CD14-positive monocyte (primary cell): Measurements from ENCODE around the gene KIAA0930. TPM values are rescaled to one million over a fixed set of nuclear protein-coding genes. Genes with fewer than 3 reads are reported as not detected.
A peak's percentile ranks its signal among the peaks of the same experiment; 100 is the strongest.

Experiments used
- DNase-seq, 3 donors: peaks; one replicate each; pipeline ENCODE4 v3.0.0-alpha.2; 2011 to 2022
- H2AFZ ChIP-seq: 2 replicates; pipeline ENCODE4 v1.6.0; 2012; ENCODE audit warnings: mild to moderate bottlenecking, low read depth, low read length, inconsistent platforms; ENCODE audit not compliant: insufficient read depth, poor library complexity, severe bottlenecking
- H3K27ac ChIP-seq, 2 donors: 1 replicate in 1 of 2; 2 replicates in 1 of 2; pipeline ENCODE4 v1.5.1; 2012 to 2013; ENCODE audit warnings: low read length in 2 of 2, control low read depth in 1 of 2, inconsistent platforms in 1 of 2, low read depth in 1 of 2, mild to moderate bottlenecking in 1 of 2
- H3K27me3 ChIP-seq, 2 donors: one replicate each; pipeline versions ENCODE4 v1.6.0 to v1.6.1; 2011 to 2013; ENCODE audit warnings: low read length in 2 of 2; ENCODE audit not compliant: control insufficient read depth in 2 of 2, insufficient read depth in 2 of 2
- H3K36me3 ChIP-seq, 2 donors: replicated peaks in 1 of 2; 1 replicate in 1 of 2; 2 replicates in 1 of 2; pipeline versions ENCODE4 v1.5.1 to v1.6.1; 2012 to 2013; ENCODE audit warnings: low read length in 2 of 2, control low read depth in 1 of 2, inconsistent platforms in 1 of 2, mild to moderate bottlenecking in 1 of 2; ENCODE audit not compliant: insufficient read depth in 2 of 2, control insufficient read depth in 1 of 2
- H3K4me1 ChIP-seq, 2 donors: 1 replicate in 1 of 2; 2 replicates in 1 of 2; pipeline versions ENCODE4 v1.5.1 to v1.6.1; 2012 to 2013; ENCODE audit warnings: low read length in 2 of 2, control low read depth in 1 of 2, inconsistent platforms in 1 of 2, mild to moderate bottlenecking in 1 of 2, moderate library complexity in 1 of 2; ENCODE audit not compliant: insufficient read depth in 2 of 2, control insufficient read depth in 1 of 2
- H3K4me2 ChIP-seq: replicated peaks from 2 replicates; pipeline ENCODE3; 2012; ENCODE audit warnings: low read length, moderate library complexity, mild to moderate bottlenecking; ENCODE audit not compliant: poor library complexity, severe bottlenecking; ENCODE audit errors: extremely low read depth
- H3K4me3 ChIP-seq, 3 experiments: fragments of 200-600 bp in 1 of 3; sonication (generic) in 1 of 3; replicated peaks in 1 of 3; 1 replicate in 2 of 3; 2 replicates in 1 of 3; pipeline ENCODE4 v1.5.1; 2011 to 2013; ENCODE audit warnings: low read length in 3 of 3, mild to moderate bottlenecking in 3 of 3, control low read depth in 2 of 3, low read depth in 2 of 3, inconsistent platforms in 1 of 3, moderate library complexity in 1 of 3
- H3K79me2 ChIP-seq: 2 replicates; pipeline ENCODE4 v1.6.0; 2012; ENCODE audit warnings: mild to moderate bottlenecking, control low read depth, inconsistent platforms, low read length, moderate library complexity; ENCODE audit not compliant: insufficient read depth
- H3K9ac ChIP-seq: 2 replicates; pipeline ENCODE4 v1.6.0; 2017; ENCODE audit warnings: low read length, mild to moderate bottlenecking; ENCODE audit not compliant: insufficient read depth, poor library complexity, severe bottlenecking
- H3K9me3 ChIP-seq, 2 donors: replicated peaks in 1 of 2; 1 replicate in 1 of 2; 2 replicates in 1 of 2; pipeline versions ENCODE4 v1.5.1 to v1.6.1; 2012 to 2013; ENCODE audit warnings: low read length in 2 of 2, control low read depth in 1 of 2; ENCODE audit not compliant: control insufficient read depth in 1 of 2, insufficient read depth in 1 of 2
- H4K20me1 ChIP-seq: 2 replicates; pipeline ENCODE4 v1.6.0; 2012; ENCODE audit warnings: mild to moderate bottlenecking, low read length, control low read depth, moderate library complexity; ENCODE audit not compliant: insufficient read depth
- H3K27ac Mint-ChIP-seq, 7 donors: one replicate each; pipeline ENCODE4 v1.8.0; 2020; ENCODE audit warnings: mild to moderate bottlenecking in 7 of 7, mixed read lengths in 7 of 7, moderate library complexity in 6 of 7, inconsistent platforms in 2 of 7
- H3K27me3 Mint-ChIP-seq, 3 donors: one replicate each; pipeline ENCODE4 v1.8.0; 2021 to 2022; ENCODE audit warnings: low read depth in 3 of 3, mild to moderate bottlenecking in 3 of 3, mixed read lengths in 3 of 3, moderate library complexity in 3 of 3, inconsistent platforms in 1 of 3
- H3K36me3 Mint-ChIP-seq, 2 donors: one replicate each; pipeline ENCODE4 v1.8.0; 2020; ENCODE audit warnings: mixed read lengths in 2 of 2, inconsistent platforms in 1 of 2, mild to moderate bottlenecking in 1 of 2
- H3K4me1 Mint-ChIP-seq: one replicate; pipeline ENCODE4 v1.8.0; 2020; ENCODE audit warnings: mild to moderate bottlenecking, mixed read lengths
- H3K4me3 Mint-ChIP-seq, 2 donors: one replicate each; pipeline ENCODE4 v1.8.0; 2020; ENCODE audit warnings: mild to moderate bottlenecking in 2 of 2, mixed read lengths in 2 of 2, moderate library complexity in 1 of 2
- H3K9me3 Mint-ChIP-seq, 7 donors: one replicate each; pipeline ENCODE4 v1.8.0; 2020 to 2022; ENCODE audit warnings: mixed read lengths in 7 of 7, mild to moderate bottlenecking in 6 of 7, moderate library complexity in 6 of 7, inconsistent platforms in 2 of 7
- CTCF ChIP-seq: fragments of 200-600 bp; IDR thresholded peaks from one replicate; pipeline ENCODE4 v1.8.0; 2022; ENCODE audit warnings: antibody characterized with exemption, mild to moderate bottlenecking
- WGBS: methylation state at CpG from one replicate; pipeline ENCODE4 v1.1.5; 2013; ENCODE audit warnings: missing lambda C conversion rate; ENCODE audit not compliant: insufficient coverage; 5-methylcytosine and 5-hydroxymethylcytosine counted together
- intact Hi-C, 2 donors: fragments of 100-400 bp; cut with micrococcal nuclease; formaldehyde crosslinking; loops; one replicate each; pipeline versions ENCODE4 v1.15.0 to v1.15.1; 2023
- polyA plus RNA-seq, 3 donors: library from polyadenylated mRNA; depleted of rRNA in 1 of 3; unstranded in 2 of 3; stranded (reverse) in 1 of 3; fragments of 300-500 nt in 2 of 3; fragments of >200 nt in 1 of 3; fragmentation: Illumina TruSeq in 2 of 3; gene quantifications; 1 replicate in 2 of 3; 2 replicates in 1 of 3; pipeline ENCODE4 v1.2.3, GENCODE V29; 2012 to 2021

The KIAA0930 gene
- polyA plus RNA-seq, 3 donors = 14.0 to 89.1 (median 15.6) TPM

DNA sequence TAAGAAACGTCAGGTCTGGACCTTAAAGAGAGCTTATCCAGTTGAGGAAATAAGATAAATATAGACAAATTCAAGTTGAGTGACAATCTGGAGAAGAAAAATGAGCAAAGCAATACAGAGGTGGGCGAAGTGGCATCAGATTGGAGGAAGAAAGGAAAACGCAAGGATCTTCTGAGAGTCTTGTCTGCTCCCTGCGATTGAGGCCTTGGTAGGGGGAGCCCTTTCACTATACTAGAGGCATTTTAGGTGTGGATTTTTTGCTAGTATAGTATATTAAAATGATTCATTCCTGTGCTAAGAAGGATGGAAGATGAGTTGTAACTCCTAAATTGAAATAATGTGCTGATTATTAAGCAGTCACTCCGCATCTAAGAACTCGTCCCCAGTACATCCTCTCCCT, 68.9 kb downstream of the KIAA0930 start:
- peaks cover 16 to 28% of the 10 kb centered on the region in 2 donors for H3K4me1 ChIP-seq
- peaks cover 0 to 2% (median 0%) of the 10 kb centered on the region in 3 donors for H3K27me3 Mint-ChIP-seq
- peaks cover 90% of the 10 kb centered on the region for H4K20me1 ChIP-seq
- H3K4me3 ChIP-seq = no peak overlapping the region
- peaks cover 100% of the 10 kb centered on the region for H3K79me2 ChIP-seq
- H3K27ac ChIP-seq = peak overlapping the region in 1 of 2 donors; percentile 41
- H3K4me2 ChIP-seq = no peak overlapping the region
- no peak overlapping the region for H2AFZ ChIP-seq
- peak overlapping the region in 2 of 7 donors; percentile 45 to 67 for H3K27ac Mint-ChIP-seq
- peaks cover 88% of the 10 kb centered on the region in 2 donors for H3K36me3 Mint-ChIP-seq
- TF ChIP-seq CTCF = no peak
- no peak for DNase-seq
- peaks cover 29% of the 10 kb centered on the region for H3K4me1 Mint-ChIP-seq
- H3K9me3 ChIP-seq = no peaks in the 10 kb centered on the region
- intact Hi-C loops = loop anchor here in 1 of 2 donors (5.0 to 10.0 kb wide), 2 partner anchors 35 to 67 kb away; no protein-coding TSS in a partner anchor
- H3K9ac ChIP-seq = no peak overlapping the region
- H3K4me3 Mint-ChIP-seq = no peak overlapping the region
- H3K36me3 ChIP-seq = peaks cover 87 to 89% of the 10 kb centered on the region in 2 donors
- WGBS = 96% methylated on average over 4 of the region's 6 CpGs
- H3K9me3 Mint-ChIP-seq = no peaks in the 10 kb centered on the region
- no peaks in the 10 kb centered on the region for H3K27me3 ChIP-seq

GRCh38 chr22:45169591-45170466, 70.9 kb downstream of the KIAA0930 start:
- H3K79me2 ChIP-seq = peaks cover 100% of the 10 kb centered on the region
- no peak overlapping the region for H2AFZ ChIP-seq
- Mint-ChIP-seq H3K9me3 (no peaks in the 10 kb centered on the region), H3K36me3 (peaks cover 69 to 75% of the 10 kb centered on the region in 2 donors), H3K27ac (peak overlapping the region; percentile 25 to 90 (median 65)), H3K4me3 (no peak overlapping the region), H3K27me3 (peaks cover 0 to 2% (median 0%) of the 10 kb centered on the region in 3 donors), H3K4me1 (peaks cover 47% of the 10 kb centered on the region)
- WGBS = 84% methylated on average over 12 of the region's 19 CpGs
- no peak for TF ChIP-seq CTCF
- peaks cover 71% of the 10 kb centered on the region for H4K20me1 ChIP-seq
- peak overlapping the region in 1 of 2 donors; percentile 69 for H3K27ac ChIP-seq
- peaks cover 67 to 69% of the 10 kb centered on the region in 2 donors for H3K36me3 ChIP-seq
- DNase-seq = peak; percentile 29 to 60 (median 42)
- H3K4me2 ChIP-seq = no peak overlapping the region
- intact Hi-C loops = loop anchor here (5.0 to 10.0 kb wide), 4 partner anchors 37 to 875 kb away; no protein-coding TSS in a partner anchor
- H3K9ac ChIP-seq = no peak overlapping the region
- no peaks in the 10 kb centered on the region for H3K9me3 ChIP-seq
- peaks cover 36 to 48% of the 10 kb centered on the region in 2 donors for H3K4me1 ChIP-seq
- H3K4me3 ChIP-seq = no peak overlapping the region
- no peaks in the 10 kb centered on the region for H3K27me3 ChIP-seq
